Caco-2 (cell line): ENCODE results near the gene MARCHF6. TPM values are rescaled to one million over a fixed set of nuclear protein-coding genes. Genes with fewer than 3 reads are reported as not detected.

Experiments used
- BruUV-seq: library from RNA; stranded (reverse); fragments of 400-500 nt; replicated peaks from 2 replicates; lab custom pipeline; 2021; lab: Mats Ljungman, UMichigan
- CTCF ChIA-PET: fragments of 300-600 bp; sonication (Branson Sonifier 250); formaldehyde crosslinking; loops from one replicate; lab custom pipeline; 2022; ENCODE audit warnings: antibody characterized with exemption; lab: Charles Lee
- POLR2A ChIA-PET: fragments of 300-600 bp; sonication (Branson Sonifier 250); formaldehyde crosslinking; loops from one replicate; lab custom pipeline; 2022; ENCODE audit warnings: antibody characterized with exemption; lab: Charles Lee
- DNase-seq, 2 experiments: peaks; one replicate each; pipeline versions ENCODE4 v3.0.0 to v3.0.0-alpha.2; 2020 to 2022
- H3K27me3 ChIP-seq: replicated peaks from 2 replicates; pipeline ENCODE4 v1.6.0; 2011; ENCODE audit warnings: low read length; ENCODE audit not compliant: control insufficient read depth, insufficient read depth
- H3K36me3 ChIP-seq: 2 replicates; pipeline ENCODE4 v1.5.1; 2011; ENCODE audit warnings: low read length; ENCODE audit not compliant: control insufficient read depth, insufficient read depth
- H3K4me1 ChIP-seq: fragments of 250-450 bp; sonication (Bioruptor Pico); 2 replicates; pipeline ENCODE4 v1.5.1; 2020; ENCODE audit warnings: mild to moderate bottlenecking
- H3K4me3 ChIP-seq: 2 replicates; pipeline ENCODE4 v1.5.1; 2011; ENCODE audit warnings: low read depth, mild to moderate bottlenecking, control low read depth, low read length
- H3K9me3 ChIP-seq: fragments of 250-450 bp; sonication (Bioruptor Pico); 2 replicates; pipeline ENCODE4 v1.5.1; 2020; ENCODE audit warnings: mild to moderate bottlenecking, moderate library complexity
- H3K27ac Mint-ChIP-seq: one replicate; pipeline ENCODE4 v1.8.0; 2022; ENCODE audit warnings: mixed read lengths; ENCODE audit not compliant: unreplicated experiment
- H3K27me3 Mint-ChIP-seq: one replicate; pipeline ENCODE4 v1.8.0; 2022; ENCODE audit warnings: mixed read lengths; ENCODE audit not compliant: insufficient read depth, unreplicated experiment
- H3K36me3 Mint-ChIP-seq: one replicate; pipeline ENCODE4 v1.8.0; 2022; ENCODE audit warnings: mild to moderate bottlenecking, mixed read lengths; ENCODE audit not compliant: insufficient read depth, unreplicated experiment
- H3K4me1 Mint-ChIP-seq: one replicate; pipeline ENCODE4 v1.8.0; 2022; ENCODE audit warnings: low read depth, mixed read lengths; ENCODE audit not compliant: unreplicated experiment
- H3K4me3 Mint-ChIP-seq: one replicate; pipeline ENCODE4 v1.8.0; 2022; ENCODE audit warnings: mild to moderate bottlenecking, moderate library complexity, mixed read lengths; ENCODE audit not compliant: unreplicated experiment
- H3K9me3 Mint-ChIP-seq: one replicate; pipeline ENCODE4 v1.8.0; 2022; ENCODE audit warnings: mixed read lengths; ENCODE audit not compliant: unreplicated experiment
- intact Hi-C: fragments of 100-400 bp; cut with micrococcal nuclease; formaldehyde crosslinking; loops from one replicate; pipeline ENCODE4 v1.10.0; 2022; ENCODE audit not compliant: unreplicated experiment
- total RNA-seq: library from RNA; stranded (reverse); gene quantifications from 2 replicates; pipeline ENCODE4 v1.2.3, GENCODE V29; 2022
- TF ChIP-seq, protein P1 (sequence below), 2 experiments: fragments of 200-600 bp in 1 of 2; IDR thresholded peaks; 1 replicate in 1 of 2; 2 replicates in 1 of 2; pipeline versions ENCODE4 v1.5.1 to v1.8.0; 2011 to 2022; ENCODE audit warnings: antibody characterized with exemption in 1 of 2, control low read depth in 1 of 2, inconsistent platforms in 1 of 2, low read depth in 1 of 2, low read length in 1 of 2, mild to moderate bottlenecking in 1 of 2, moderate library complexity in 1 of 2; ENCODE audit not compliant: insufficient read depth in 1 of 2, severe bottlenecking in 1 of 2, unreplicated experiment in 1 of 2

The MARCHF6 gene
- total RNA-seq, 1 experiment from 2014 or later = 123 TPM

DNA sequence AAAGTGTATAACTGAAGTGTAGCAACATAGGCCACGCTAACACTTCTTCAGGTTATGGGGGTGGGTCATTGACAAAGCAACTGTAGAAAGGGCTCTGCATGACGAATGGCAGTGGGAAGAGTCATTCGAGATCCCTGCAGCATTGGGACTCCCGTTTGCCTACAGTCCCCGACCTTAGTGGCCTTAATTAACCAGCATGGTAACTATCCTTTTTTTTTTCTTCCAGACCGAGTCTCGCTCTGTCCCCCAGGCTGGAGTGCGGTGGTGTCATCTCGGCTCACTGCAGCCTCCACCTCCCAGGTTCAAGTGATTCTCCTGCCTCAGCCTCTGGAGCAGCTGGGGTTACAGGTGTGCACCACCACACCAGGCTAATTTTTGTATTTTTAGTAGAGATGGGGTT lies 31.6 kb upstream of the MARCHF6 start:
- Mint-ChIP-seq H3K27ac (no peak overlapping the region), H3K4me1 (no peaks in the 10 kb centered on the region), H3K36me3 (no peaks in the 10 kb centered on the region), H3K9me3 (no peaks in the 10 kb centered on the region), H3K4me3 (no peak overlapping the region), H3K27me3 (no peaks in the 10 kb centered on the region)
- intact Hi-C loops = no loop called here
- Histone ChIP-seq H3K36me3 (no peaks in the 10 kb centered on the region), H3K27me3 (no peaks in the 10 kb centered on the region), H3K4me3 (no peak overlapping the region), H3K9me3 (no peaks in the 10 kb centered on the region), H3K4me1 (0 out of 2 replicates have a peak, but pooled peaks cover 3% of the 10 kb centered on the region)
- no TSS peak for BruUV-seq
- ChIA-PET CTCF (no interaction called here), POLR2A (no interaction called here)
- TF ChIP-seq, protein P1, sequence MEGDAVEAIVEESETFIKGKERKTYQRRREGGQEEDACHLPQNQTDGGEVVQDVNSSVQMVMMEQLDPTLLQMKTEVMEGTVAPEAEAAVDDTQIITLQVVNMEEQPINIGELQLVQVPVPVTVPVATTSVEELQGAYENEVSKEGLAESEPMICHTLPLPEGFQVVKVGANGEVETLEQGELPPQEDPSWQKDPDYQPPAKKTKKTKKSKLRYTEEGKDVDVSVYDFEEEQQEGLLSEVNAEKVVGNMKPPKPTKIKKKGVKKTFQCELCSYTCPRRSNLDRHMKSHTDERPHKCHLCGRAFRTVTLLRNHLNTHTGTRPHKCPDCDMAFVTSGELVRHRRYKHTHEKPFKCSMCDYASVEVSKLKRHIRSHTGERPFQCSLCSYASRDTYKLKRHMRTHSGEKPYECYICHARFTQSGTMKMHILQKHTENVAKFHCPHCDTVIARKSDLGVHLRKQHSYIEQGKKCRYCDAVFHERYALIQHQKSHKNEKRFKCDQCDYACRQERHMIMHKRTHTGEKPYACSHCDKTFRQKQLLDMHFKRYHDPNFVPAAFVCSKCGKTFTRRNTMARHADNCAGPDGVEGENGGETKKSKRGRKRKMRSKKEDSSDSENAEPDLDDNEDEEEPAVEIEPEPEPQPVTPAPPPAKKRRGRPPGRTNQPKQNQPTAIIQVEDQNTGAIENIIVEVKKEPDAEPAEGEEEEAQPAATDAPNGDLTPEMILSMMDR (IDR thresholded peaks at IDR 0.05; ENCODE audit: insufficient read depth in 1 of 2, low read depth in 1 of 2, low read length in 1 of 2, severe bottlenecking in 1 of 2, unreplicated experiment in 1 of 2) = no peak
- no peak for DNase-seq

DNA sequence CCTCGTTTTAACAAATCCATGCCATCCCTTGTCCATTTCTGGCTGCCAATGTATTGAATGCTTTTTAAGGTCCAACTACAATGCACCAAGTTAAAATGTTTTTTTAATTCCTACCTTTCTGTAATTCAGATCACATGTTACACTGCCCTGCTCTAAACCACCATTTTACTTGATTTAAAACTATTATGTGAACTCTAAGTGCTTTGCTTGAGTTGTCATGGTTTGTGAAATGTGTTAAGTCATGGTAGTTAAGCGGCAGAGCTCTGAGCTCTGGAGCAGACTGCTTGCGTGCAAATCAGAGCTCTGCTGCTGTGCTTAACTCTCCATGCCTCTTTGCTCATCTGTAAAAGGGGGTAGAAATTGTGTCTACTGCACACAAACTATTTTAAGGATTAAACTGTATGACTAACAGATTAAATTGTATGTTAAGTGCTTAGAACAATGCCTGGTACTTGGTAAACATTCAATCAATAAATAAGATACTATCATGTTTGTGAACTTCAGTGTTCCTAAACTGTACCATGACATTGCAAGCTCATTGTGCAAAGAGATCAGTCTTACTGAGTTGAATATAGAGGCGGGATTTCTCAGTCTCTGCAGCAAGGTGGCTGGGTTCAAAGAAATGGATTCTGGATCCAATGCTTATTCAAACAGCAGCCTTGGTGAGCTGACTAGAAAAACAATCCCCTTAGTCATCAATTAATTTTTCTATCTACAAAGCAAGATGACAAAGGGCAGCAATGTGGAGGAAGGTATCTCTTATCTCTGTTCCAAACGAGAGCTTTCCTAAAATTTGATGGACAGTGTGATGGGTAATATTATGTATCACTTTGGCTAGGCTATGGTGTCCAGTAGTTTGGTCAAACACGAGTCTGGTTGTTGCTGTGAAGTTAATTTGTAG lies 29.7 kb upstream of the MARCHF6 start:
- H3K27ac Mint-ChIP-seq = no peak overlapping the region
- Histone ChIP-seq H3K36me3 (no peaks in the 10 kb centered on the region), H3K4me3 (no peak overlapping the region), H3K4me1 (0 out of 2 replicates have a peak, but pooled peaks cover 3% of the 10 kb centered on the region), H3K9me3 (no peaks in the 10 kb centered on the region), H3K27me3 (no peaks in the 10 kb centered on the region)
- no peaks in the 10 kb centered on the region for H3K4me1 Mint-ChIP-seq
- intact Hi-C loops = no loop called here
- no peak for DNase-seq
- H3K4me3 Mint-ChIP-seq = no peak overlapping the region
- BruUV-seq = no TSS peak
- POLR2A ChIA-PET = no interaction called here
- H3K27me3 Mint-ChIP-seq = no peaks in the 10 kb centered on the region
- H3K36me3 Mint-ChIP-seq = no peaks in the 10 kb centered on the region
- CTCF ChIA-PET = no interaction called here
- TF ChIP-seq, protein P1 (IDR thresholded peaks at IDR 0.05; ENCODE audit: insufficient read depth in 1 of 2, low read depth in 1 of 2, low read length in 1 of 2, severe bottlenecking in 1 of 2, unreplicated experiment in 1 of 2) = no peak
- H3K9me3 Mint-ChIP-seq = no peaks in the 10 kb centered on the region

DNA sequence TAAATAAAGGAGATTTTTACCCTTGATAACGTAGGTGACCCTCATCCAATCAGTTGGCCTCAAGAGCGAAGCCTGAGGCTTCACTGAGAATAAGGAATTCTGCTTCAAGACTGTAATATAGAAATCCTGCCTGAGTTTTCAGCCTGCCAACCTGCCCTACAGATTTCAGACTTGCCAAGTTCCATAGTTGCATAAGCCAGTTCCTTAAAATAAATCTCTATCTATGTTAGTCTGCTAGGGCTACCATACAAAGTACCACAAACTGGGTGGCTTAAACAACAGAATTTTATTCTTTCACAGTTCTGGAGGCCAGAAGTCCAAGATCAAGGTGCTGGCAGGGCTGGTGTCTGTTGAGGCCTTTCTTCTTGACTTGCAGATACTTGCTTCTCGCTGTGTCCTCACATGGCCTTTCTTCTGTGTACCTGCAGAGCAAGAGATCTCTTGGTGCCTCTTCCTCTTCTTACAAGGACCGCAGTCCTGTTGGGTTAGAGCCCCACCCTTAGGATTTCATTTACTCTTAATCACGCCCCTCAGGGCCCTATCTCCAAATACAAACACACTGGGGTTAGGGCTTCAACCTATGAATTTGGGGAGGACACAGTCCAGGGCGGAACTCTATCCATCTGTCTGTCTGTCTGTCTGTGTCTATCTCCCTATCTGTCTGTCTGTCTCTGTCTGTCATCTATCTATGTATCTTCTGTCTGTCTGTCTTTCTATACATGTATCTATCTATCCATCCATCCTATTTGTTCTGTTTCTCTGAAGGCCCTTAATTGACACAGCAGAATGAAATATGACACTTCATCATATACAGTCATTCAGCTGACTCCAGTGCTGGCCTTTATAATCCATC lies 28.8 kb upstream of the MARCHF6 start:
- BruUV-seq = no TSS peak
- Mint-ChIP-seq H3K4me1 (no peaks in the 10 kb centered on the region), H3K27ac (no peak overlapping the region), H3K9me3 (no peaks in the 10 kb centered on the region), H3K4me3 (no peak overlapping the region), H3K36me3 (no peaks in the 10 kb centered on the region), H3K27me3 (no peaks in the 10 kb centered on the region)
- TF ChIP-seq, protein P1 (IDR thresholded peaks at IDR 0.05; ENCODE audit: insufficient read depth in 1 of 2, low read depth in 1 of 2, low read length in 1 of 2, severe bottlenecking in 1 of 2, unreplicated experiment in 1 of 2) = no peak
- intact Hi-C loops = no loop called here
- 0 out of 2 replicates have a peak, but pooled peaks cover 3% of the 10 kb centered on the region for H3K4me1 ChIP-seq
- H3K36me3 ChIP-seq = no peaks in the 10 kb centered on the region
- no peak overlapping the region for H3K4me3 ChIP-seq
- ChIA-PET CTCF (no interaction called here), POLR2A (no interaction called here)
- no peaks in the 10 kb centered on the region for H3K9me3 ChIP-seq
- DNase-seq = no peak
- H3K27me3 ChIP-seq = no peaks in the 10 kb centered on the region
